ENCODE measurements around the gene CDC42EP2.

Gene CDC42EP2

GRCh38 chr11:65298131-65298535 is 16.5 kb upstream of the CDC42EP2 start:
- no peak for DNase-seq (ENCODE audit: low spot score)

- no peak for DNase-seq (ENCODE audit: low spot score)
Measured at GRCh38 chr11:65298655-65299179, 15.9 kb upstream of the CDC42EP2 start.

- no peak for DNase-seq (ENCODE audit: low spot score)
Measured at GRCh38 chr11:65300621-65301275, 13.9 kb upstream of the CDC42EP2 start.

- DNase-seq (ENCODE audit: low spot score) = no peak
Measured at GRCh38 chr11:65301491-65302329, 13.0 kb upstream of the CDC42EP2 start.

- no peak for DNase-seq (ENCODE audit: low spot score)
Measured at GRCh38 chr11:65303555-65303954, 11.1 kb upstream of the CDC42EP2 start.

- DNase-seq (ENCODE audit: low spot score) = no peak
Measured at GRCh38 chr11:65304110-65304509, 10.6 kb upstream of the CDC42EP2 start.

GRCh38 chr11:65304613-65305012 is 10.1 kb upstream of the CDC42EP2 start:
- no peak for DNase-seq (ENCODE audit: low spot score)

- no peak for DNase-seq (ENCODE audit: low spot score)
Measured at GRCh38 chr11:65305501-65306268, 9.0 kb upstream of the CDC42EP2 start.

GRCh38 chr11:65307298-65308229 is 7.1 kb upstream of the CDC42EP2 start:
- no peak for DNase-seq (ENCODE audit: low spot score)

GRCh38 chr11:65308281-65308891 is 6.3 kb upstream of the CDC42EP2 start:
- DNase-seq (ENCODE audit: low spot score) = no peak

- DNase-seq (ENCODE audit: low spot score) = no peak
Measured at GRCh38 chr11:65309006-65309405, 5.7 kb upstream of the CDC42EP2 start.

GRCh38 chr11:65310215-65310614 is 4.5 kb upstream of the CDC42EP2 start:
- no peak for DNase-seq (ENCODE audit: low spot score)

- DNase-seq (ENCODE audit: low spot score) = no peak
Measured at GRCh38 chr11:65310736-65311135, 3.9 kb upstream of the CDC42EP2 start.

GRCh38 chr11:65311170-65311678 is 3.4 kb upstream of the CDC42EP2 start:
- DNase-seq (ENCODE audit: low spot score) = no peak

GRCh38 chr11:65315204-65315865 is 669 bp downstream of the CDC42EP2 start:
- DNase-seq (ENCODE audit: low spot score) = peak; percentile 71

GRCh38 chr11:65315866-65316226 is 1.2 kb downstream of the CDC42EP2 start:
- DNase-seq (ENCODE audit: low spot score) = no peak

GRCh38 chr11:65316227-65317024 is 1.8 kb downstream of the CDC42EP2 start:
- DNase-seq (ENCODE audit: low spot score) = no peak

- DNase-seq (ENCODE audit: low spot score) = no peak
Measured at GRCh38 chr11:65317025-65317786, 2.5 kb downstream of the CDC42EP2 start.

All from cerebellar cortex (tissue), 1 donor.